Colonic mucosa (tissue), 4 donors: ENCODE results near the gene RASA1. TPM values are rescaled to one million over a fixed set of nuclear protein-coding genes. Genes with fewer than 3 reads are reported as not detected.

Source experiments
- DNase-seq: peaks from one replicate; pipeline ENCODE4 v3.0.0-alpha.2; 2020
- H3K27ac ChIP-seq: fragments of 200-600 bp; one replicate; pipeline ENCODE4 v1.8.0; 2021
- H3K27me3 ChIP-seq: fragments of 200-600 bp; one replicate; pipeline ENCODE4 v1.8.0; 2021
- H3K36me3 ChIP-seq: fragments of 200-600 bp; one replicate; pipeline ENCODE4 v1.8.0; 2021
- H3K4me1 ChIP-seq: fragments of 200-600 bp; one replicate; pipeline ENCODE4 v1.8.0; 2021; ENCODE audit warnings: mild to moderate bottlenecking
- H3K4me3 ChIP-seq: fragments of 200-600 bp; one replicate; pipeline ENCODE4 v1.8.0; 2021
- H3K9ac ChIP-seq, 2 donors: one replicate each; pipeline ENCODE4 v1.7.0; 2013; ENCODE audit warnings: control low read depth in 2 of 2, low read depth in 2 of 2, low read length in 2 of 2
- H3K9me3 ChIP-seq: fragments of 200-600 bp; one replicate; pipeline ENCODE4 v1.8.0; 2021
- intact Hi-C: fragments of 100-400 bp; cut with DNase I; formaldehyde crosslinking; loops from one replicate; pipeline ENCODE4 v1.14.1; 2022
- total RNA-seq, 2 donors: library from RNA; stranded (reverse); fragmentation: NEBNext Ultra II Directional in 1 of 2; extraction: Animal tissue kit (Norgen Biotek cat#: 25700) in 1 of 2; gene quantifications; one replicate each; pipeline ENCODE4 v1.2.1, GENCODE V29; 2021
- TF ChIP-seq, protein P1 (sequence below): fragments of 200-600 bp; IDR thresholded peaks from one replicate; pipeline ENCODE4 v1.8.0; 2022; ENCODE audit warnings: antibody characterized with exemption, mild to moderate bottlenecking
- donor health status: healthy.
- donor health status: DM: no; HTN: no; CAD: no.
- donor health status: DM: no; HTN: no; CAD: no.

The RASA1 gene
- total RNA-seq: 10 to 100 TPM; 24.1 to 28.8 TPM

DNA sequence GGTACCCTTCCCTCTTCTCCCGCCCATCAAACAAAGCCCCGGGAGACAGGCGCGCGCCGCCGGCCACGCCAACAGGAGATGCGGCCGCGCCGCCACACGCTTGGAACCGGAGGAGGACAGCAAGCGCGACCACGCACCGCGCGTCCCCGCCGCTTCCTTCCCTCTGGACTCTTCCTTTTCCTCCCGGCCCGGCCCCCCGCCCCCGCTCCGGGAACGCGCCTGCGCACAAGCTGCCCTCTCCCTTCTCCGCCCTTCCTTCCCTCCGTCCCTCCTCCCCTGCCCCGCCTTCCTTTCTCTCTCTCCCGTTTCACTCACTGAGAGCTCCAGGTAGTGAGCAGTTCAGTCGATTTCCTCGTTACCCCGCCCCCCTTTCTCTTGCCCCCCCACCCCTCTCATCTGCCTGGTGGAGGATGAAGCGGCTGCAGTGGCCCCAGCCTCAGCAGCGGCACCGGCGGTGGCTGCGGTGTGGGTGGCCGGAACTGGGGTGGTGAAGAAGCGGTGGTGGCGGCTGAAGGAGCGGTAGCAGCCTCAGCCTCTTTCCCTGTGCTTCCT lies at the start of gene RASA1:
Gene RASA1 (plus strand): TSS at position 310 of the 552 bp plus-strand sequence. CDS start 569 bp downstream, outside the sequence.
- H3K27ac ChIP-seq: peak within 1 kb of the TSS; percentile 97
- peak within 1 kb of the TSS; percentile 91 to 93 for H3K9ac ChIP-seq
- DNase-seq: peak; percentile 98
- TF ChIP-seq, protein P1, sequence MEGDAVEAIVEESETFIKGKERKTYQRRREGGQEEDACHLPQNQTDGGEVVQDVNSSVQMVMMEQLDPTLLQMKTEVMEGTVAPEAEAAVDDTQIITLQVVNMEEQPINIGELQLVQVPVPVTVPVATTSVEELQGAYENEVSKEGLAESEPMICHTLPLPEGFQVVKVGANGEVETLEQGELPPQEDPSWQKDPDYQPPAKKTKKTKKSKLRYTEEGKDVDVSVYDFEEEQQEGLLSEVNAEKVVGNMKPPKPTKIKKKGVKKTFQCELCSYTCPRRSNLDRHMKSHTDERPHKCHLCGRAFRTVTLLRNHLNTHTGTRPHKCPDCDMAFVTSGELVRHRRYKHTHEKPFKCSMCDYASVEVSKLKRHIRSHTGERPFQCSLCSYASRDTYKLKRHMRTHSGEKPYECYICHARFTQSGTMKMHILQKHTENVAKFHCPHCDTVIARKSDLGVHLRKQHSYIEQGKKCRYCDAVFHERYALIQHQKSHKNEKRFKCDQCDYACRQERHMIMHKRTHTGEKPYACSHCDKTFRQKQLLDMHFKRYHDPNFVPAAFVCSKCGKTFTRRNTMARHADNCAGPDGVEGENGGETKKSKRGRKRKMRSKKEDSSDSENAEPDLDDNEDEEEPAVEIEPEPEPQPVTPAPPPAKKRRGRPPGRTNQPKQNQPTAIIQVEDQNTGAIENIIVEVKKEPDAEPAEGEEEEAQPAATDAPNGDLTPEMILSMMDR: no peak
- H3K9me3 ChIP-seq: no peaks in the 10 kb centered on the region
- no peaks in the 10 kb centered on the region for H3K27me3 ChIP-seq
- H3K4me3 ChIP-seq: peak within 1 kb of the TSS; percentile 90
- intact Hi-C loops: loop anchor here (10.0 kb wide), 2 partner anchors 127 to 193 kb away; no protein-coding TSS in a partner anchor
- no peaks in the 10 kb centered on the region for H3K36me3 ChIP-seq
- peaks cover 6% of the 10 kb centered on the region for H3K4me1 ChIP-seq

- Histone ChIP-seq H3K9ac (no peak overlapping the region), H3K27me3 (no peaks in the 10 kb centered on the region), H3K9me3 (no peaks in the 10 kb centered on the region), H3K36me3 (no peaks in the 10 kb centered on the region), H3K27ac (no peak overlapping the region), H3K4me1 (no peaks in the 10 kb centered on the region), H3K4me3 (no peak overlapping the region)
- TF ChIP-seq, protein P1: no peak
- intact Hi-C loops: no loop called here
- DNase-seq: no peak
Observed at GRCh38 chr5:87229780-87230179, 37.9 kb upstream of the RASA1 start.

DNA sequence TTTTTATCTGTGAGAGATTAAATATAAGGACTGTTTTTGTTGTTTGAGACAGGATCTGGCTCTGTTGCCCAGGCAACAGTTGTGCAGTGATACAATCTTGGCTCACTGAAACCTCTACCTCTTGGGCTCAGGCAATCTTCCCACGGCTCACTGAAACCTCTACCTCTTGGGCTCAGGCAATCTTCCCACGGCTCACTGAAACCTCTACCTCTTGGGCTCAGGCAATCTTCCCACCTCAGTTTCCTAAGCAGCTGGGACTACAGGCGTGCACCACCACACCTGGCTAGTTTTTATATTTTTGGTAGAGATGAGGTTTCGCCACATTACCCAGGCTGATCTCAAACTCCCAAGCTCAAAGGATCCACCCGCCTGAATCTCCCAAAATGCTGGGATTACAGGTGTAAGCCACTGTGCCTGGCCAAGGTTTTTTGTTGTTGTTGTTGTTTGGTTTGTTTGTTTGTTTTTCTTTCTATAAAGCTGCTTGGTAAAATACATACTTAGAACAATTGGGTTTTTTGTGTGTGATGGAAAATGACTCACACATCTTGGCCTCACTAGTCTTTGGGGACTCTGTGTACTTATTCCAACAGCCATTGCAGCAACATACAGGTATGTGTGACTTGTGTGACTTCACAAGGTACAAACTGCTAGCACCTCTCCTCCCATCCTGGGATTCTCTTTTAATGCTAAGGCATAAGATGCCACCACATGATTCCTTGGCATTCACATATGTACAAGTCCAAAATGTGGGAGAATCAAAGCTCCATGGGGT lies 36.5 kb upstream of the RASA1 start:
- Histone ChIP-seq H3K9me3 (no peaks in the 10 kb centered on the region), H3K4me1 (no peaks in the 10 kb centered on the region), H3K27ac (no peak overlapping the region), H3K4me3 (no peak overlapping the region), H3K36me3 (no peaks in the 10 kb centered on the region), H3K27me3 (no peaks in the 10 kb centered on the region), H3K9ac (no peak overlapping the region)
- intact Hi-C loops: no loop called here
- DNase-seq: no peak
- TF ChIP-seq, protein P1: no peak

GRCh38 chr5:87233143-87233542 lies 34.5 kb upstream of the RASA1 start:
- Histone ChIP-seq H3K9ac (no peak overlapping the region), H3K4me1 (no peaks in the 10 kb centered on the region), H3K9me3 (no peaks in the 10 kb centered on the region), H3K36me3 (no peaks in the 10 kb centered on the region), H3K27ac (no peak overlapping the region), H3K4me3 (no peak overlapping the region), H3K27me3 (no peaks in the 10 kb centered on the region)
- intact Hi-C loops: no loop called here
- DNase-seq: no peak
- TF ChIP-seq, protein P1: no peak

GRCh38 chr5:87241555-87241954 lies 26.1 kb upstream of the RASA1 start:
- TF ChIP-seq, protein P1: no peak
- intact Hi-C loops: no loop called here
- H3K27me3 ChIP-seq: no peaks in the 10 kb centered on the region

More at GRCh38 chr5:87241555-87241954, 26.1 kb upstream of the RASA1 start:
- Histone ChIP-seq H3K4me1 (no peaks in the 10 kb centered on the region), H3K9ac (no peak overlapping the region), H3K36me3 (no peaks in the 10 kb centered on the region), H3K9me3 (no peaks in the 10 kb centered on the region), H3K4me3 (no peak overlapping the region), H3K27ac (no peak overlapping the region)
- no peak for DNase-seq
